Measurements from ENCODE around the gene DAPK2.
A peak's percentile ranks its signal among the peaks of the same experiment; 100 is the strongest.
"Not testable (repeated sequence)": the region's sequence is repeated elsewhere in the genome, so short reads cannot be mapped to it uniquely, and the experiment has no call there.

Gene DAPK2

GRCh38 chr15:64053674-64054073, 7.4 kb upstream of the DAPK2 start:
- DNase-seq (ENCODE audit: low spot score), result not testable (repeated sequence)

DNA sequence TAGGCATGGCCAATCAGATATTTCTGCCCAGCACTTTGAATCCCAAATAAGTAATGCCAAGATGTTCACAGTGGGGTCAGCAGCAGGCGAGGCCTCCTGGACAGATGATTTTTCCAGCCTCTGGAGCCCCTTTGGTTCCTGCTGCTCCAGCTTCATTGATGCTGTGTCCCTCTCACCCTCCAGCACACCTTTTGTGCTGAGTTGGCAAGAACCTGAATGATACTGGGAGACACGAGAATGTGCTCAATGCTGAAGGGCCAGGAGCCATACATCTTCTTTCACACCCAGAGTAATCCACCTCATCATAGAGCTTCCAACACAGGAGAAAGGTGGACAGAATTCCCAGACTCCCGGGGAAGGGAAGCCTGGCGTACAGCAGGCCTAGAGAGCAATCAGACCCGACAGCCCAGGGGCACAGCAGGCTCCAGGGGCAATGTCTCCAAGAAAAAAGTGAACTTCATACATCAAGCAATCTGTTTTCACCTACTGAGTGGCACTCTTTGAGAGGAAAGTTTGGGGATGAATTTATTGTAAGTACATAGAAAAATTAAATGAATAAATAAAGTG, 6.7 kb upstream of the DAPK2 start:
- no peak for DNase-seq (ENCODE audit: low spot score)

DNA sequence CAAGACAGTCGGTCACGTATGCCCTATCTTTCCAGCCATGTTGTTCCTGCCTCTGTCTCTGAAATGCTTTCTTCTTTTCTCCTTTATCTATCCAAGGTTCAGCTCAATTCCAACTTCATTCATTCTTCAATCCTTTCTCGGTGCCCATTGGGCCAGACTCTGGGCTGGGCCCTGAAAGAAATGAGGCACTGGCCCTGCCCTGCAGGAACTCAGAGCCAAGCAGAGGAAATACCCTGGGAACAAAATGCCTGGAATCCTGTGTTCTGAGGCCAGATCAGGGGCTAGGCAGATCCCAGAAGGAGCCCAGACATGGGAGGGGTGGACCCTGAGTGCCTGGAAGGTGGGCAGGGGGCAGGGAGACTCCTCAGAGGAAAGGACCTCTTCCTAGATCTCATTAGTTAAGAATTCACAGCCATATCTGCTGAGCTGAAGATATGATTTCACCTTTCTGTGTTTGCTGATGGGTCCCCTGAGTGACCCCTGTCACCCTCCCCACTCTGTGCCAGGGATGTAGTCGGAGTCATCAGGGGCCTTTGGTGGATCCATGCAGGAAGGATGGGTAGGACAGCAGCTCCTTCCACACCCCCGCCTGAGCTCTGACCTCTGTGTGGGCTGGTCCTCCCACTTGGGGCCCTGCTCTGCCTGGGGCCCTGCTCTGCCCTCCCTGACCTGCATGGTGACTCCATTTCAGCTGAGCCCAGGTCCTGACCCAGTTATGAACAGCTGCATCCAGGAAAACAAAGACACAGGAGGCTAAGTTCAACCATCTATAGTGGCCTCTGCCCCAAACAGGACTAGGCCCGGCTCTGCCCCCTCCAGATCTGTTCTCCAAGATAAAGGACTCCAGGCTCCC, 5.3 kb upstream of the DAPK2 start:
- no peak for DNase-seq (ENCODE audit: low spot score)

- no peak for DNase-seq (ENCODE audit: low spot score)
Observed at GRCh38 chr15:64051093-64051402, 4.8 kb upstream of the DAPK2 start.

DNA sequence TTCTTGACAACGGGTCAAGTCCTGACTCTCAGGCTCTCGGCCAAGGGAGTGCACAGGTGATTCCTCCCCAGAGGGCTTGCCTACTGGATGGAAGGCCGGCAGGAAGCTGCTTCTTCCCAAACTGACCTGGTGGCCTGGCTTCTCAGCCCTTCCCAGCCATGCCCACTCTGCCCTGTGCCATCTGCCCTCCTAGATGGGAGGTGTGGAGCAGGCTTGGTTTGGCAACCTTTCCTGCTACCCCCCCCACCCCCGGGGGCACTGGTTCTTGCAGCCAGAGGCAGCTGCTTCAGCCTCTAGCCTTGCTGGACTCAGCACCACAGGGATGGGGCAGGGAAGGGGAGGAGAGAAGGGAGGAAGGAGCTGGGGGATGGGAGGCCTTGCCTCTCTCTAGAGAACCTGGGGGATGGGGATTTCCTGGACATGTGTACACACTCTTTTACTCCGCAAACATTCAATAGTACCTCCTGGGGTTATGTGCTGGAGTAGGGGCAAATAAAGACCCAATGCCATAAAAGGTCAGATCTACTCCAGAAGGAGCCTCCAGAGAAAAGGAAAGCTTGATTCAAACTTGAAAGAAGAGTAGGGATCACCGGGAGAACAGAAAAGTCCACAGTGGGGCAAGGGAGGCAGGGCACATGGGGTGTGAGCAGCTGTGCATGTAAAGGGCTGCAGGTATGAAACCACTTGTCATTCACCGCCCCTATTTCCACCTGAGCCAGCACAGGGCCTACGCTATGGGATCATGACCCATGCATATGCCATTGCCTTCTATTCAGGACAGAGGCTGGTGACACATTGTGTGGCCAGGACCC, 4.2 kb upstream of the DAPK2 start:
- DNase-seq (ENCODE audit: low spot score), result no peak

DNA sequence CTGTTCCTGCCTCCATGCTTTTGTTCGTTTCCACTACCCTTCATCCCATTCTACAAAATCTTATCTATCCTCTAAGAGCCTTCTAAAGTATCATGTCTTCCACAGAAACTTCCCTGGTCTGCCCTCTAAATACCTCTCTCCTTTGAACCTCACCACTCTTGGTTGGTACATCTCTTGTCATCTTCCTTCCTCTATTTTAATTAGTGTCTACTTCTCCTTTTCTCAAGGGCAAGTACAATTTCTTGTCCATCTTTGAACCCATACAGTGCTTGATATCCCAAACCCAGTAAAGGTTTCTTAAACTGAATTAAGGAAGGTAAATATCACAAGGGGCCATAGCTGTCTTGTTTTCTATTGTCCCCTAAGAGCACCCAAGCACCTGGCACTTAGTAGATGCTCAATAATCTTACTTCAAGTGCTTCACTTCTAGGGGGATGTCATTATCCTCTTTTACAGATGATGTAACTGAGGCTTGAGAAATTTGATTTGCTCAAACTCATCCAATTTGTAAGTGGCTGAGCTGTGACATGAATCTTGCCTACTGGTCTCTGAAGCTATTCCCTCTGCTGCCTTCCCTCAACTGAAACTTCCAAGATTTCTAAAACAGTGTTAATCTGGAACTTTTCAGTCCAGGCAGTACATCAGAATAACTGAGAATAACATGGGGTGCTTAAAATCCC, 2.6 kb upstream of the DAPK2 start:
- DNase-seq (ENCODE audit: low spot score), result no peak

DNA sequence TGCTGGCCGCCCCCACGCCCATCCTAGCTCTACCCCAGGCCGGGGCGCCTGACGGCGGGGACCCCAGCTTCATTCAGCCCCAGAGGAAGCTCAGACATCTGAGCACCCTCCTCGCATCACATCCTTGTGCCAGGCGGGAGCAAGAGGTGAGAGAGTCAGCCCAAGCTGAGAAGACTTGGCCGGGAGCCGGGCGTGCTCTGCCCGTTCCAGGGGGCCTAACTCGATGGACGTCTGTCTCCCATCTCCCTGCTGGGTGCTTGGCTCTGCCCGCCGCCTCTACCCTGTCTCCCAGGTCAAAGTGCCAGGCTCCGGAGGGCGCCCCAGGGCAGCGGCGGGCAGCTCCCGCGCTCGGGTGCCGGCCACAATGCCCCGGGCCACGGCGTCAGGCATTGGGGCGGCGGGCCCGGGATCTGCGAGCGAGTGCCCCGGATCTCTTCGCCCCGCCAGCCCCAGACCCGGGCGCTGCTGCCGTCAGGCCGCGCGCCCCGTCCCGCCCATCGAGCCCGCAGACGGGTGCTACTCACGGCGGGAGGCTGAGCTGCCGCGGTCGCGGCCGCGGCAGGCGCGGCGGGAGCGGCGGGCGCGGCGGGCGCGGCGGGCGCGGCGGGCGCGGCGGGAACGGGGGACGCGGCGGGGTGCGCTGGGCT, 388 bp downstream of the DAPK2 start:
- DNase-seq (ENCODE audit: low spot score), result no peak

- DNase-seq (ENCODE audit: low spot score), result no peak
Observed at GRCh38 chr15:64045101-64045435, 1.2 kb downstream of the DAPK2 start.

DNA sequence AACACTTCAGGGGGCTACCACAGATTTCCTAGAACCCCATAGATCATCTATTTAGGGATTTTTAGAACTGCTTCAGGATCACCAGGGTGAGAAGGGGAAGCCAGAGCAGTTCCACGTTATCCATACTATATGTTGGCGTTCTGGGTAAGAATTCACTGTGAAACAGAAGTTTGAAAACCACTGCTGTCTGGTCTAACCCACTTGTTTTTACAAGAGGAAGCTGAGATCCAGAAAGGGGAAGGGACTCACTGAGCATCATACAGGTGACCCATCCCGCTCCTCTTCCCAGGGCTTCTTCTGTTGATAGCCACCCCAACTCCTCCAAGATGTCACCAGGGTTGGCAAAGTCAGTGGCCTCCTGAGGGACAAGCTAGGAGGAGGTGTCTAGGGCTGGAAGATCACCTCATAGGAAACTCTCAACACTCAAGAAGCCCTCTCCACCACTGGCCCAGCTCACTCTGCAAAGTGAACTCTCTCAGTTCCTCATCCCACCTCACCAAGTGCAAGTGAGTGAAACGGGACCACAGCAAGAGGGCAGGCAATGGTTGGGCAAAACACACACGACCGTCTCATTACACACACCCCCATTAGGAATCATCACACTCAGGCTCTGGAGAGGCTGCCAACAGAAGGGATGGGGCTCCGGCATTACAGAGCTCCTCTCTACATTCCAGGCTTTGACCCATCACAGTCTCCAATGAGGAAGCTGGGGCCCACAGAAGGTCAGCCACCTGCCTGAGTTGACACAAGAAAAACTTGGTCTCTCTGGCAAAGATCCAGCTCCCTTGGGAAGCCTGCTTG, 1.8 kb downstream of the DAPK2 start:
- no peak for DNase-seq (ENCODE audit: low spot score)

DNA sequence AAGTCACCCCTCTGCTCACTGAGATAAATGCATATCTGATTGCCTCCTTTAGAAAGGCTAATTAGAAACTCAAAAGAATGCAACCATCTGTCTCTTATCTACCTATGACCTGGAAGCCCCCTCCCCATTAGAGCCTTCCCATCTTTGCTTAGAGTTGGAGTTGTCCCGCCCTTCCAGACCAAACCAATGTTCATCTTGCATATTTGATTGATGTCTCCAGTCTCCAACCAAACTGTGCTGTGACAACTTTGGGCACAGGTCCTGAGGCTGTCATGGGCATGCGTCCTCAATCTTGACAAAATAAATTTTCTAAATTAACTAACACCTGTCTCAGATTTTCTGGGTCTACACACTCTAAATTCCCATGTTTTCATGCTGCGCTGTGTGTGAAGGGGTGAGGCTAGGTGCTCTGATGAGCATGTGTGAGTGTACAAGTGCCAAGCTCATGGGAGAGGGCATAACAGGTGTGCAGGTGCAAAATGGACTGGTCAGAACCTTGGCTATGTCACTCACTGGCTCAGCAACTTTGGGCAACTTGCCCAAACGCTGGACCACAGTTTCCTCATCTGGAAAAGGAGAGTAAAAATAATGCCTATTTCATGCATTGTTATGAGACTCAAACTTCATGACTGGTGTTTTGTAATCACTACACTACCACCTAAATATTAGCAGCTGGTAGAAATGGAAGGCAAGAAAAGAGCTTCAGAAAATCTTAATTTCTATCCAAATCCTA, 7.2 kb downstream of the DAPK2 start:
- no peak for DNase-seq (ENCODE audit: low spot score)

- DNase-seq (ENCODE audit: low spot score), result no peak
Observed at GRCh38 chr15:64037966-64038365, 8.3 kb downstream of the DAPK2 start.

GRCh38 chr15:64037116-64037515, 9.2 kb downstream of the DAPK2 start:
- no peak for DNase-seq (ENCODE audit: low spot score)

GRCh38 chr15:64035525-64035924, 10.8 kb downstream of the DAPK2 start:
- no peak for DNase-seq (ENCODE audit: low spot score)

DNA sequence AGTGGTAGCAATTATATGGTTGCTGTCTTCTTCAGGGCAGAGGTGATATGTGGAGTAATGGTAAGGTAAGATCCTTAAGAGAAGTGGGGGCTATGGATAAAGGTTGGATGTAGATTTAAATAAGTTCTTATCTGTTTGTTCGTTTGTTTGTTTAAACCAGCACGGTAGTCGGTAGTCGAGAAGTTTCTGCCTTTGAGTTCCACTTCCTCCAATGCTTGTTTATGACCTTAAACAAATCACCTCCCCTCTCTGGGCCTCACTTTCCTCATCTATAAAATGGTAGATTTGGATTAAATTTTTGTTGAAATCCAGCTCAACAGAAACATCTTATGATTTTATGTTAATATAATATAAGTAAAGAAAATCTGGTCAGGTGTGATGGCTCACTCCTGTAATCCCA, 11.8 kb downstream of the DAPK2 start:
- DNase-seq (ENCODE audit: low spot score), result no peak

- DNase-seq (ENCODE audit: low spot score), result no peak
Observed at GRCh38 chr15:64032329-64032728, 14.0 kb downstream of the DAPK2 start.

DNA sequence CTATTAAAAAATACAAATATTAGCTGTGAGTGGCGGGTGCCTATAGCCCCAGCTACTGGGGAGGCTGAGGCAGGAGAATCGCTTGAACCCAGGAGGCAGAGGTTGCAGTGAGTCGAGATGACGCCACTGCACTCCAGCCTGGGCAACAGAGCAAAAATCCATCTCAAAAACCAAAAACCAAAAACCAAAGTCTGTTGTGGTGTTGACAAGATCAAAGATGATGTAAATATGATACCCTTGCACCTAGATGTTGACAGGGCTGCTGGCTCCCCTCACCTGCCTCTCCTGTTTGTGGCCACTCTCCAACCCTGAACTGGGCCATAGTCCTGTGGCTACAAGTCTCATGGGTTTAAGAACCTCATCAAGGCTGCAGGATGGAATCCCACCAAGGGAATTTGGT, 16.2 kb downstream of the DAPK2 start:
- DNase-seq (ENCODE audit: low spot score), result no peak

DNA sequence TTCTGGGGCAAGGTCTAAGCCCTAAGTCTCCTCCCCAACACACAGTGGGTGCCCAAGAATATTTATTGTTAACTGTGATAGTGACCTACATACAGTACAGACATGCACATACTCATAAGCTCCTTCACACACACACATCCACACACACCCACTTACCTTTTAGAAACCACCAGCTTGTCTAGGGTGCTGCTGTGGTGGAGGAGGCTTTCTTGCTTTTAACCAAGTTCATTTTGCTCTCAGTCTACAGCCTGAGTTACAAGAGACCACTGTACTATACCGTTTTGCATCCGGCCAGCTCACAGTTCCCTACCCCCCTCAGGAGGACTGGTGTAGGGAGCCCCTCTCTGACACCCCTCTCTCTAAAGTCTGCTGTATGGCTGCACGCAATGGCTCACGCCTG, 16.7 kb downstream of the DAPK2 start:
- no peak for DNase-seq (ENCODE audit: low spot score)

GRCh38 chr15:64029110-64029509, 17.2 kb downstream of the DAPK2 start:
- DNase-seq (ENCODE audit: low spot score), result no peak

GRCh38 chr15:64026591-64026990, 19.7 kb downstream of the DAPK2 start:
- DNase-seq (ENCODE audit: low spot score), result no peak

DNA sequence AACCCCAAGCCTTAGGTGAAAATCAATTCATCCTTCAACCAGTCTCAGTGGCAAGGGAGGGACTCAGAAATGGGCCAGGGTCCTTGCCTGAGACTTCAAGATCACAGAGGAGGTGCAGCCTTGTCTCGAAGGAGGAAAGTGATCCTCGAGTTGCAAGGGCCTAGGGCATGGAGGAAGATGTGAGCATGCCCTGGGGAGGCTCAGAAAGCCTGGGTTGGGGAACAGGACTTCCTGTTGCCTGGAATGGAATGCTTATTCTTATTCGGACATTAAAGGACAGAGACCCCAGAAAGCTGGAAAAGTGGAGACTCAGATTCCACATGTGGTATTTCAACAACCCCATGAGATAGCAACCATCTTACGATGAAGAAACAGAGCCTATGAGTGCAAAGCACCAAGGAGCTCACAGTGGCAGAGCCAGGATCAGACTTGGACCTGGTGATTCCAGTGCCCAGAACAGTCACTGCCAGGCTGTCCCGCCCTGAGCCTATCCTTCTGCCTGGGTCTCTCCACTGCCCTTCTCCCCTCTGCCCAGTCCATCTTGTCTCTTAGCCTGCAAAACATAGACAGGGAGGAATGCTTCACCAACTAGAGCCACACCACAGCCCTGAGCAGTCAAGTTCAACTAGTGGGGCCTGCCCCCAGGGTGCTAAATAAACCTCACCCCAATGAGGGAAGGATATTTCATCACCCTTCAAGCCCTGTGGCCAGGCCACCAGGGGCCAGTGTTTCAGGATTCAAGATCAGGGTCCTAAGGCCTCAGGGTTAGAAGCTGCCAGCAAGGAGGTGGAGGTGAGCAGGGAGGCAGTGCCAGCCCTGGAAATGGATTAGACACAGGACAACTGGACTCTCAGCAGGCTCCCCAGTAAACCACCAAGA, 21.9 kb downstream of the DAPK2 start:
- DNase-seq (ENCODE audit: low spot score), result peak; percentile 39
